Activated T-cell treated with anti-CD3 and anti-CD28 coated beads for 1 hour (primary cell): ENCODE measurements around the gene SCN3B.

Experiments used
- DNase-seq: peaks from one replicate; pipeline ENCODE4 v3.0.0-alpha.2; 2020; ENCODE audit warnings: low read depth

SCN3B gene

DNA sequence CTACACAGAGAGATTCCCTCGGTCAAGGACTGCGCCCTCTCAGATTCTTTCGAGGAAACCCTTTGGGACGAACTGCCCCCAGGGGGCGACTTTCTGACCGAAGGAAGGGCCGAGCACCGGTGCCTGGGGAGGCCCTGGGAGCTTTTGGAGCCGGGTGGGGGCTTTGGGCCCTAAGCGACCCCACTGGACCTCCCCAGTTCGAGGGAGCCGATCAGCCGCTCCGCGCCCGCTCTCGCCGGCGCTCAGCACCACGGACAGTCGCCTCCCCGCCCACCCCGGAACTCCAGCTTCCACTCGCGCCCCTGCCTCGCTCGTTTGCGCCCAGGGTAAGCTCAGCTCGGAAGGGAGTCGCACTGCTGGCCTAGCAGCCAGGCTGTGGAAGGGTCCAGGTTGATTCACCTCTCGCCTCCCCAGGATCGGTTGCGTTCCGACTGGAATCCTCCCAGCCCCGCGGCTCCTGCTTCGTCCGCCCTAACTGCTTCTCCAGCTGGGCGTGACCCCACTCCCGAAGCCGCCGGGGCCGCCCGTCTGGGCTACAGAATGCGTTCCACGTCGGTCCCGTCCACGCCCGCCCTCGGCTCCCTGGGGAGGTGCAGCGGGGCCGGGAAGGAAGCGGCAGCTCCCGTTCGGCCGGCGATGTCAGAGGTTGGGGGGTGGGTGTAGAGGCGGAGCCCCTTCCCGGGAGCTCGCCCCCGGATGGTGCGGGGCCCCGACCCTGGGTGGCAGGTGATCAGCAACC is 428 bp downstream of the SCN3B start:
- no peak for DNase-seq

- no peak for DNase-seq
These were observed 969 bp downstream of the SCN3B start for GRCh38 chr11:123653483-123653826.

DNA sequence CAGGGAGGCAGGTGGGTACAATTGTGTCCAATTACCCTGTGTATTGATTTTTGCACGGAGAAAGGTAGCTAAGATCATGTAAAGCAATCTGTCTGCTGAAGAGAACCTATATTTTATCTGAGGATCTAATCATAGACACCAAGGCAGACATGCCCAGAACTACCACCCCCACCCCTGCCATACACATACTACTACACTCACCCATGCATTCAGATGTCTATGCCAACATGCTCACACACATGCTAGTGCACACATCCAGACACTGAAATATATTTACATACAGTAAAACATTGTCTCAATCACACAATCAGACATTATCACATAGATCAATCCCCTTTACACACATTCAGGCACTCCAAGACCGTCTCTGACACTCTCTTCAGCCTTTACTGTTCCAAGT is 1.8 kb downstream of the SCN3B start:
- no peak for DNase-seq

- DNase-seq: no peak
These were observed 3.5 kb downstream of the SCN3B start for GRCh38 chr11:123650901-123651300.

- no peak for DNase-seq
These were observed 9.0 kb downstream of the SCN3B start for GRCh38 chr11:123645286-123645975.

DNA sequence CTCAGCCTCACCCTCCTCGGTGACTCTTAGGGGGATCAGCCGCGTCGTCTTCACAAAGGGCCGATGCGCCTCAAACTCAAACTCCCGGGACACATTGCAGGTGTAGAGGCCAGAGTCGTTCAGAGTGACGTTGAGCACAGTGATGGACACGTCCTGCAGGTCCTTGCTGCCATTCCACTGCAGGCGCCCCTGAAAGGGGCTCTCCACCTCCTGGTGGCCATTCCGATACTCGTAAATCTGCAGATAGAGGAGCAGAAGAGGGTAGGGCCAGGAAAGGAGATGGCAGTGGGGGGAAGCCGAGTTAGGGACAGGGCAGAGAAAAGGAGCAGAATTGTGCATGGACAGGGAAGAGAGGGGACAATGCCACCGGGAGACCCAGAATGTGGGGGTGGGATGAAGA is 12.0 kb downstream of the SCN3B start:
- no peak for DNase-seq

GRCh38 chr11:123641495-123641840 is 13.0 kb downstream of the SCN3B start:
- no peak for DNase-seq

GRCh38 chr11:123640677-123641494 is 13.5 kb downstream of the SCN3B start:
- DNase-seq: peak; percentile 31

DNA sequence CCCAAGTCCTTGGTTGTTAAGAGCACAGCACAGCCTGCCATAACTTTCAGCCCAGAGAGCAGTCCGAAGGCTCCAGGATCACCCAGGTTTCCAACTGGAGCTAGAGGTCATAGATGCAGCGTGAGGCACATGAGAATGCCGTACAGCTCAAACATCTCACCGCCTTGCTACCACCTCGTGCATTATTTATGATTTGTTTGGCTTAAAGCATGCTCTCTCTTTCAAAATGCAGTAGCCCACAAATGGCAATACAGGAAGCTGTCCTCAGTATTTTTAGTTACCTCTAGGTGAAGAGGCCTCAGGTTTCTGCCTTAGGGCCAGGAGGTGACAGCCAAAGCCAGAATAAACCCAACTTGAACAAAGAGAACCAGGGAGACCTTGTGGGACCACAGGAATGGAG is 14.4 kb downstream of the SCN3B start:
- DNase-seq: no peak

DNA sequence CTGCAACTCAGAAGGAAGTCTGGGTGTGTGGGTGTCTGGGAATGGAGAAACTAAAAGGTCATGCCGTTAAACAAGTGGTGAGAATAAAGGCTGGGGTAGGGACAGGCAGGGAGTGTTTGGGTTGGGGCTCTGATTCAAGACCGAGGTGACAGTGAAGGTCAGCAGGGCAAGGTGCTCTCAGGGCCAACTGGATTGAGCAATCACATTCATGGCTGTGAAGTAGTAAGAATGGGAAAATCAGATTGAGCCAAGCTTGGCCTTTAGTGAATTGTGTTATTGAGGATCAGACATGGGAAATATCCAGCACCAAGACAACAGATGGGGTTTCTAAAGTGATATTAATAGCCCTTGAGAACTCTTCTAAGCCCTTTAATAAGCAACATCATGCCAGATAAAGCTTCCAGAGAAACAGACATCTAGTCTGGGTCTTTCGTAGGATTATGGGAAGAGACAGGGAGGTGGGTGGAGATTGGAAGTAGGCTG is 24.3 kb downstream of the SCN3B start:
- no peak for DNase-seq

GRCh38 chr11:123628936-123629683 is 25.3 kb downstream of the SCN3B start:
- DNase-seq: no peak

GRCh38 chr11:123624974-123625373 is 29.4 kb downstream of the SCN3B start:
- no peak for DNase-seq

DNA sequence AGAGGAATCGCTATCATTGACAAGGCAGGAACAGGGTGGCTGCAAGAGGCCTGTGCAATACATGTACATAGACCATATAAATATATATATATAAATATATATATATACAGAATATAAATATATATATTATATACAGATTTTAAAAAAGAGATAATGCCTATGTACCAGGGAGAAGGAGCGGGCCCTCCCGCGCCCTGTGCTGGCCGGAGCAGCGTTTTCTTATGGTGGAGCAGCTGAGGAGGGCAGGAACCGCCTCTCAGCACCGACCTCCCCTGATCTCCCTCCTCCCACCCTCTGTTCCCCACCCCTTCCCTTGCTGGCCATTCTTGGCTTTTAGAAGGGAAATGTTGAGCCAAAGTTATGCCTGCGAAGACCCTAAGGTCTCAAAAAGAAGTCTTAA is 31.8 kb downstream of the SCN3B start:
- no peak for DNase-seq

- DNase-seq: no peak
These were observed 37.8 kb downstream of the SCN3B start for GRCh38 chr11:123616505-123617198.

DNA sequence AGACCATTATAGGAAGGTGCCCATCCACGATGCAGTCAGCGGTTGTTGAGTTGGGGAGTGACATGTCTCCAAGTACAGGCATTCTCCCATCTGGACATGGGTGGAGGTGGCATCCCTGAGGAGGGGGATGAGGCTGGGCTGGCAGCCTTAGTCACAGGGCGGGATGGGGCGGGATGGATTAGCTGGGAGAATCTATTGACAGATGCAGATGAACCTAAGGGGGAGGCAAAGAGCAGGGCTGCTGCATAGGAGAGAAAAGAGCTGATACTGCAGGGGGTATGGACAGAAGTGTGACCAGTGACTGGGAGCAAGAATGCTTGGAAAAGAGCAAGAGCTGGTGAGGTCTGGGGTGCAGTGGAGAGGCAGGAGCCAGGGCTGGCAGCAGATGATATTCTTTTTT is 42.7 kb downstream of the SCN3B start:
- DNase-seq: no peak

GRCh38 chr11:123608945-123609344 is 45.5 kb downstream of the SCN3B start:
- DNase-seq: no peak

DNA sequence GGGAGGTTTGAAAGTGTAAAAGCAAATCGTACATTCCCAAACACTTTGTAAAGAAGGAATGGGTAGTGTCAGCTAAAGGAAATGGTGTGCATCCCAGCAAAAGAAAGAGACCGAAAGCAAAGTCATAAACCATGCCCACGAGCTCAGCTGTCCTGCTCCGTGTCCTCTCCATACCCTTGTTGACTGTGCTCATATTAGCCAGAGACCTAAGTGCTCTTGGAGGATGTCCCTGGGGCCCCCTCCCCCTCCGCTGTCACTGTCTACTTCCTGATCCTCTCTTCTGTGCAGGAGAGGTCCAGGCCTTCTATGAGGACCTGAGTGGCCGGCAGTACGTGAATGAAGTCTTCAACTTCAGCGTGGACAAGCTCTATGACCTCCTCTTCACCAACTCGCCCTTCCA is 46.1 kb downstream of the SCN3B start:
- no peak for DNase-seq

- no peak for DNase-seq
These were observed 46.6 kb downstream of the SCN3B start for GRCh38 chr11:123607781-123608180.

DNA sequence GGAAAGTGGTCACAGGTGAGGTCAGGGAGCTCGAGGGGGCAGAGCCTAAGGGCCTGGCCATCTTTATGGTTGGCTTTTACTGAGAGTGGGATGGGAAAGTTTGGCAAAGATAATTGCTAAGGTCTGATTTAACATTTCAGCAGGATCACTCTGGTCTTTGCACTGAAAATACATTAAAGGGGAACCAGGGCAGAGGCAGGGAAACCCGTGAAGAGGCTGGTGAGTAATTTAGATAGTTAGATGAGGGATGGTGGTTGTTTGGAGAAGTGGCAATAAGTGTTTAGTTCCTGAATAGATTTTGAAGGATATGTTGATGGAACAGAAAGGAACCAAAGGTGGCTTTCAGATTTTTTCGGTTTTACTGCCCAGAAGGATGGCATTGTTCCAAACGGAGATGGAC is 50.8 kb downstream of the SCN3B start:
- DNase-seq: no peak

DNA sequence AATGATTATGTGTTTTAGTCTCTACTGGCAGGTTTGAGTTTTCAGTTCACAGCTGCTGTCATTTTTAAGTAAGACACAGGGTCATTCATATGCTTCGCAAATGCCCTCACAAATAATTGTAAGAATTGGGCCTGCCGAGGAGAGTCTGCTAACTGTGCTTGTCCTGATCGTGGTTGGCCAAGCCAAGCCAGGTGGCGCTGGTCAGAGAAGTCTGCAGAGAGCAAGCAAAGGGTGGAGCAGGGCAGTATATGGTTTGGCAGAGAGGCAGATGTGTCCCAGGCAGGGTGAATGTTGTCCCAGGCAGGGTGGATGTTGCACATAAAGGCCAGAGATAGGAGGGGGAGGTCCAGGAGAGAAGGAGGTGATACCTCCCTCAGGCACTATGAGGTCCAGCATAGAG is 52.7 kb downstream of the SCN3B start:
- DNase-seq: no peak

DNA sequence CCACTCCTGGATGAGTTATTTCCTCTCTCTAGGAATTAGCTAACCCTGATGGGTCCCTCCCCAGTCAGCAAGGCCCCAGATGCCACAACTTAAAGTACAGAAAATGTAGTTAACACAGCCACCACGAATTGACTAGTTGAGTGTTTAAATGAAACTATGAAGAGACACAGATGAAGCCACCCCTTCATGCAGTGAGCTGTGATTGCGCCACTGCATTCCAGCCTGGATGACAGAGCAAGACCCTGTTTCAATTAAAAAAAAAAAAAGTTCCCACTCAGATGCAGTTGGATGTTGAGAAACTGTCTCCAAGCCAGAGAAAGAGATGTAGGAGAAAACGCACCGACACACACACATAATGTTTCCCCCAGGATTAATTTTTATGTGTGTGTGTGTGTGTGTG is 53.3 kb downstream of the SCN3B start:
- DNase-seq: no peak

DNA sequence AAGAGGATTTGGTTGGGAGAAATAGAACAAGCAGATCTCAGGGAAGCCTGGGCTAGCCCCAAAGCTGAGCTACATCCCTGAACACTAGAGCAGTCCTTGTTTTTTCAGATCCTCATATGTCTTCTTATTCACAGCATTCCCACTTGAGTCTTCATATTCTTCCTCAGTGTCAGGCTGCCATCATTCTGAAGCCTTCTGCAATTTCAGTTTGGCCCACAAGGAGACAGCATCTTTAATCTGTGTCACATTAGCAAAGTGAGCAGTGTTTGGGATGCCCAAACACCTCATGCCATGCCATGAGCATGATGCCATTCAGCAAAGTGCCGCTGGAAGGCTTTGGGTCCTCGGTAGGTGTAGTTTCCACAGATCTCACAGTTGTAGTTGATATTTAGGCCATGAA is 56.6 kb downstream of the SCN3B start:
- no peak for DNase-seq
